HG03097 (cell line): ENCODE results near the gene BPIFB6.

Experiments
- ATAC-seq: cut with Tn5 transposase; IDR thresholded peaks from one replicate; pipeline ENCODE4 v1.9.1; 2021; ENCODE audit not compliant: unreplicated experiment, low FRiP score

Gene BPIFB6

DNA sequence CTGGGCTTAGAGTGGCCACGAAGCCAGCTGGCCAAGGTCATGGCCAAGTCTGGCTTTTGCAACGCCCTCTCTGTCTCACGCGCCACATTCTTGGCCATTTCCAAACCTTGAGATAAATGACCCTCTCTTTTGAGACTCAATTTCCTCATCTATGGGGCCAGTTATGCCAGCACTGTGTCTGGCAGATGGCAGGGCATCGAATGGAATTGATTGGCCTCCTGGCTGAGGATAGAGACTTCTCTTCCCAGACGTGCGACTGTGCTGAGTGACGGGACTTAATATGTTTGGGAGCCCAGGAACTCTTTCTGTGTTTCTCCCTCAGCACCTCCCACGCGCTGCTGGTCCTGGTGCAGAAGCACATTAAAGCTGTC, 16.3 kb upstream of the BPIFB6 start:
- no peak for ATAC-seq

DNA sequence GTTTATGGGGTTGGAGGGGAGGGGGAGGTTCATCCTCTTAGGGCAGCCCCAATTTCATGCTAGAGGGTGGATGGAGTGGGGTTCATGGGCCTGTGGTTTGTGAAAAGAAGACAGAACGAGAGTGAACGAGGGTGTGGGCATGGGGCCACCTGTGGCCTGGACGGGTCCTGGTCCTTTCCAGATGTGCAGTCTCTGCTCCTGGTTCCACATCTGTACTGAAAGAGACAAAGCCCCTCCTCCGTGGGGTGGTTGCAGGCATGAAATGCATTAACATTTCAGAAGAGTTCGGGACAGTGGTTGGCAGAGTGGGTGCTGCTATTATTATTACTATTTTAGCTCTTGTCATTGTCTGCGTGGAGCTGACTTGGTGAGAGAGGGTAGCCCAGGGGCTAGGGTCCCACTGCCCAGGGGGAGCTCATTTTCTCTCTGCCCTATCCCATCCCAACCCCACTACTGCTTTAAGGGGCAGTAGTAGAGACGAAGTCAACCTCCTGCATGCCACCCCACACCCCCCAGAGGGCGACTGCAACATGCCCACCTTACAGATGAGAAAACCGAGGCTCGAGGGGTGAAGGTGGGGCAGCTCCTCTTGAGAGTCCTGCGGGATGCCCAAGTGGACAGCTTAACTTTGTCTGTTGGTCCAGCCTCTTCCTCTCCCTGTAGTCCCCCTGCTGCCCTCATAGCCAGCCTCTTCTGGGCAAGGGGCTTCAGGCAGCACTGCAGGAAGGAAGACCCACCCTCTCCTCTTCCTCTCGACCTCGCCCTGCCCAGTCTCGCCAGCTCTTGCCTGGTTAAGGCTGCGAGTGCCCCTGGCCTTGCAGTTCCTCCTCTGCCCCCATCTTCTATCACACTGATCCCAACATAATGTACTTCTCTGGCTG, 15.5 kb upstream of the BPIFB6 start:
- ATAC-seq, result no peak

DNA sequence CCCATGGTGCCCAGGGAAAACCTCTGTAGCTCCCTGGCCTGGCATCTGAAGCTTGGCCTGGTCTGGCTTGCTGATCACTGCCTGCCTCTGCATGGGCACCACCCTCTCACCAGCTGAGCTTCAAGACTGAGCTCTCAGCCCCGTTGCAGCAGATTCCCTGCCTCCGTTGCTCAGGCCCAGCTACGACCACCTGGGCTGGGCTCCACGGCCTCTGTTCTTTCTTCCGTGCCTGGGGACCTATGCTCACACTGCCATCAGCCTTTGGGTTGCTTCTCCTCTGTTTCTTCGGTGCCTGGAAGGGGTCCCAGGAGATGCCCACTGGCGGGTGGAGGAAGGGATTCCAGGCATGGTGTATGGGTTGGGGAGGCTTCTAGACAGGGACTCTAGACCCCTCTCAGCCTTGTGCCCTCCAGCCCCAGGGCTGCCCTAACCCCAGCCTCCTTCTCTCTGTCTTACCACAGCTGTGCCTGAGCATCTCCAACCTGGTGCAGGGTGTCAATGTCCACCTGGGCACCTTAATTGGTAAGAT, 14.8 kb upstream of the BPIFB6 start:
- no peak for ATAC-seq

DNA sequence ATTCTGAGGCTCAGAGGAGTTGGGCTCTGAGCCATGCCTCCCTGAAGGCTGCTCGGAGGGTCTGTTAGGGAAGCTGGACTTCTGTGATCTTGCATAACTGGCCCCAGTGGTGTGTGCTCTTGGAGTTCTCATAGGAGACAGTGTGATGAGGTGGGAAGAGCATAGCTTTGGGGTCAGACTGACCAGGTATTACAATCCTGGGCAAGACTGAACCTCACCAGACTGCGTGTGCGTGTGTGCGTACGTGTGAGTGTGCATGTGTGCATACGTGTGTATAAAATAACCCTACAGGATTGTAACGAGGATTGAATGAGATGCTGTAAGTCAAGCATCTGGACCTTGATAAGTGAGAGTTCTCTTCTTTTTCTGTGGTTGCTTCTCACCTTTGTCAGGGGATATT, 13.9 kb upstream of the BPIFB6 start:
- no peak for ATAC-seq

DNA sequence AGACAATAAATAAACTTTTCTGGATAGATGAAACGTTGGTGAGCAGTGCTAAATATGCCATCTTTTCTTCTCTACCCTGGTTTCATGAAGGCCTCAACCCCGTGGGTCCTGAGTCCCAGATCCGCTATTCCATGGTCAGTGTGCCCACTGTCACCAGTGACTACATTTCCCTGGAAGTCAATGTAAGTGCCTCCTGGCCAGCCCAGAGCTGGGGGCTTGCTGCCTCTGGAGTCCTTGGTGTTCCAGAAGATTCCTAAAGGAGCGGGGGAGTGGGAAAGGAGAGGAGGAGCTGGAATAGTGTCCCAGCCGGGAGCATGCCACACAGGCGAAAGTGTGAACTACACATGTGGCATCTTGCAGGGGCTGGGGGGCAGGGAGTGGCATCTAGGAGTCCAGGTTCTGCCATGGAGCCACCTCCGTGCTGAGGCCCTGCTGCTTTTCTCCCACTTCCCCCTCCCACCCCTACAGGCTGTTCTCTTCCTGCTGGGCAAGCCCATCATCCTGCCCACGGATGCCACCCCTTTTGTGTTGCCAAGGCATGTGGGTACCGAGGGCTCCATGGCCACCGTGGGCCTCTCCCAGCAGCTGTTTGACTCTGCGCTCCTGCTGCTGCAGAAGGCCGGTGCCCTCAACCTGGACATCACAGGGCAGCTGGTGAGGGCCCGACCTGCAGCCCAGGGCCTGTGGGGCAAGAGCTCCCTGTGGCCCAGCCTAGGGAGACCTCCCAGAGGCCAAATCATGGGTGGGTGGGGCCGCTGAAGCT, 13.1 kb upstream of the BPIFB6 start:
- ATAC-seq, result no peak

DNA sequence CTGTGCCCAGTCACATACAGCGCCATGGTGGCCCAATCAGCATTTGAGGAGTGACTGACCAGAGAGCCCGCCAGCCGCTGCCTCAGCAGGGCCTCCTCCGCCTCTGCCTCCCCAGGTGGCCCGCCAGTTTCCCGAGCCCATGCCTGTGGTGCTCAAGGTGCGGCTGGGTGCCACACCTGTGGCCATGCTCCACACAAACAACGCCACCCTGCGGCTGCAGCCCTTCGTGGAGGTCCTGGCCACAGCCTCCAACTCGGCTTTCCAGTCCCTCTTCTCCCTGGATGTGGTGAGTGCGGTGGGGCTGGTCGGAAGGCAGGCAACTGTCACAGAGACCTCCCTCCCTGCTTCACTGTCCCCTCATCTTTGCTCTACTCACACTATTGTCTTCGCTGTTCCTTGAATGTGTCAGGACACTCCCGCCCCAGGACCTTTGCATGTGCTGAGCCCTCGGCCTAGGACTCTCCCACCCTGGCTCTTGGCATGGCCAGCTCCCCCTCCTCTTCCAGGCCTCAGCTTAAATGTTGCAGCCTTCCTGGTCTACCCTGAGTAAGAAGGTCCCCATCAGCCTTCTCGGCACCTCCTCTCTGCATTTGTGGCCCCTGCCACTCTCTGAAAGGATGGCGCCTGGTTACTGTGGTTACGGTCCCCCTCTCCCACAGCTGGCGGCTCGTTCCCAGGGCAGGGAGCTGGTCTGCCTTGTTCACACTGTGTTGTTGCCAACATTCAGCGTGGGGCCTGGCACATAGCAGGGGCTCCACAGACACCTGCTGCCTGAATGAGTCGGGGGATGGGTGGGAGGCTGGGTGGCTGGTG, 11.8 kb upstream of the BPIFB6 start:
- no peak for ATAC-seq

DNA sequence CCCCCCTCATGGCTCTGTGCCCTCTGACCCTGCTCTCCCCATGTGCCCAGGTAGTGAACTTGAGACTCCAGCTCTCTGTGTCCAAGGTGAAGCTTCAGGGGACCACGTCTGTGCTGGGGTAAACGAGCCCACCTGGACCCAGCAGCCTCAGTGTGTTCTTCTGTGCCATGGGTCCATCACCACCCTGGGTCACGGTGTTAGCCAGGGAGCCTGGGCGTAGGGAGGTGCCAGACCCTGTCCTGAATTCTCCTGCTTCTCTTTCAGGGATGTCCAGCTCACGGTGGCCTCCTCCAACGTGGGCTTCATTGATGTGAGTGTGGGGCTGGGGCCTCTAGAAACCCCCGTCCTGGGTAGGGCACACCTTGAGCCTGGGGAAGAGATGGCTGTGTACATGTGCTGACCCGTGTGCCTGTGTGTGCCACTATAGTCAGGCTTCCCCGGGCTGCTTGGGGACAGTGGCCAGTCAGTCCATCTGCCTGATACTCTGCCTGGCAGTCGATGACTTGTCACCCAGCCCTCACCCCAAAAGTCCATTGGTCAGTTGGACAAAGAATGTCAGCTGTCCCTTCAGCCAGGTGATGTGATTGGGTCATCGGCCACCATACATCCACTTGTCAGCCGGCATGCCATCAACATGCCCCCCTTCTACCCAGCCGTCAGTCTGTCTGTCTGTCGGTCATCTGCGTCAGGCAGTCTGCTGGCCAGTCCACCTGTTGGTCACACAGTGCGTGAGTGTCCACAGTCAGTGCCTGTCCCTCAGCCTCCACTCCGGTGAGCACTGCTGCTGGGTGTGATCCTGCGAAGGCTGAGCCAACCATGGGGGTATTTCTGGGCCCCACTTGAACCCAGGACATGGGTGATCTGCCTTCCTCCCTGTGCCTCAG, 10.9 kb upstream of the BPIFB6 start:
- no peak for ATAC-seq

DNA sequence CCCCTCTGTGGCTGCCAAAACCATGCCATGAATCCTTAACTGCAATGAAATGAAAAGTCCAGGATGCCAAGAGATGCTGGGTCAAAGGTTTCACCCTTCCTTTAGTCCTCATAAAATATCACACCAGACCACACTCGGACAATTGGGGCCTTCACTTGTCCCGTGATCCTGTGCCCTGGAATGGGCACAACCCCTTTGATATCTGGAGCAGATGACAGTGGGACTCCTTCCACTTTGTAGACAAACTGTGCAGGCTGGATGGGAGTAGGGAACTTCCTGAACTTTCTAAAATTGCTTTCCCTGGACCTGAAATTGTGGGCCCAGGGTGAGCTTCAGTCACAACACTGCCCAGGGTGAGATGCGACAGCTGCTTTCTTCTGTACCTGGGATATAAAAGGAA, 9.6 kb upstream of the BPIFB6 start:
- ATAC-seq, result no peak

DNA sequence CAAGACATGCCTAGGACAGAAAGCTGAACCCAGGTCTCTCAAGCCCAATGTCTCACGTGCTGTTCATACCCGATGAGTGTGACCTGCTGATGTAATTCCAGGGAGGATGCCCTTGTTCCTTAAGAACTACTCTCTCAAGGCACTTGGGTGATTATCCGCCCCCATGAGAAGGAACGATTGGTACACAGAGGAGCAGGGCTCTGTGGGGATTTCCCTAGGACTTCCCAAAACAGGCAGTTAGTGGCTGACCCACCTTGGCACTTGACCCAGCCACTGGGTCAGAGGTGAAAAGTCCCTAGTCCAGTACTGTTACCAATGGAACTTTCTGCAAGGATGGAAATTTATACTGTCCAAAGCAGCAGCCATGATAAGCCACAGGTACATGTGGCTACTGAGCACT, 9.2 kb upstream of the BPIFB6 start:
- no peak for ATAC-seq

DNA sequence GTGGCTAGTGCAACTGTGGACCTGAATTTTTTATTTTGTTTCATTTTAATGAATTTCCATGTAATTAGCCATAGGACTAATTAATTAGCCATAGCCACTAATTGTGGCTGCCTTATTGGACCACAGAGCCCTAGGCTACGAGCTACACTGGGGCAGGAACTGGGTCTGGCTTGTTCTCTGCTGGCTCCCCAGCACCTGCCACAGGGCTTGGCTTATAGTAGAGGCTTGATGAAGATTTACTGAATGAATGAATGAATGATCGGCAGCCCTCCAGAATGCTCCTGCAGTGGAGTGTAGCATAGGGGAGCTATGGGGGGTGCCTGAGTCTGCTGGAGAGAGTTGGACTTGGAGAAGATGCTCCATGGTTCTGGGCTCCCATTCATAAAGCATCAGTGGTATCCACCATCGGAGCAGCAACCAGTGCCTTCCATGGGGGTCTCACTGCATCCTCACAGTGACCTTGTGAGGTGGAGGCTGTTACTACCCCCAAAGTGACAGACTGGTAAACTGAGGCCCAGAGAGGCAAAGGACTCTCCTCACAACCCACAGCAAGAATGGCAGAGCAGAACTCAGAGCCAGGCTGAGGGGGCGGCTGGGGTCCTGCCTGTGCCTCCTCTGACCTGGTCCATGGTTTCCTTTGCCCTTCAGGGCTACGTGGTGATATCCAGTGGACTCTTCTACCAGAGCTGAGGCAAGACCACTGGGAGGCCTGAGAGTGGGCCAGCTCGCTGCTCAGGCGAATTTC, 8.6 kb upstream of the BPIFB6 start:
- ATAC-seq, result no peak

DNA sequence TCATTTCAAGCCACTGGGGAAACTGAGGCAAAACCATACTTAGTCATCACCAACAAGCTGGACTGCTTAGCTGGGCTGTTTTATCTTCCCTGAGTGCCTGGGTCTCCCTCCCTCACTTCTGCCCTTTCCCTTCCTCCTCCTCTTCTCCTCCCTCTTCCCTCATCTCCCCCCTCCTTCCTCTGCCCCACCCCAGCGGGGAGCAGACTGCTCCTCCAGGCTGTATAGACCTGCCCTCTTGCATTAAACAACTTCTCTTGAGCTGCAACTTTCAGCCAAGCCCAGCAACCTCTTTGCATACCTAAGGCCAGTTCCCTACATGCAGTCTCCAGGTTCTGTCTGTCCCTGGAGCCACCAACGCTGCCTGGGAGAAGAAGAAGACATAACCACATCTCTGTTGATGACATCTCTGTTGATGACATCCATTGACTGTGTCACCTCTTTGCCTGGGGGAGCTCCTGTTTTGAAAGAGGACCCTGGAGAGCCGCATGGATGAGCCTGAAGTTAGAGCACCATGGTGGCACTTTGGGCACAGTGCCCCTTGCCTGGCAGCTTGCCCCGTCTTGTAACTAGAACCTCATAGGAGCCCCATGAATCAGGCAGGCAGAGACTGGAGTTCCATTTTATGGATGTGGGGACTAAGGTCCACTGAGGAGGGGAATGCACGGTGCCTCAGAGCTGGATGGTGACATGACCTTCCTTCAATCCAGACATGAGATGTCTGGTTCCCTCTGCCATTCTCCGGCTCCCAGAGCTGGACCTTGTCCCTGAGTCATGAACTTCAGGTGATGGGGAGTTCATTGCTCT, 7.8 kb upstream of the BPIFB6 start:
- no peak for ATAC-seq

DNA sequence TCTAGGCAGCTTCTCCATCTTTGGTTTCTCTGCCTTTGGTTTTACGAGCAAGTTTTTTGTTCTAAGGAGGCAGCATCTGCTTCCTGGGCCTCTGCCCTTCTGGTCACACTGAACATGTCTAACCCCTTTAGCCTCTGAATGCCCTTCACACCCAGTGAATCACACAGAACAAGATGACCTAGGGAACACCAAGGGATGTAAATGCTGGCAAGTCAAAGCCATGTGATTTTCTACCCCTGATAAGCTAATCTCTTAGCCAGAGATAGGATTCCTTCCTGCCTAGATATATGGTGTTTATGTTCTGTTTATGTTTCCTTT, 7.2 kb upstream of the BPIFB6 start:
- ATAC-seq, result no peak

DNA sequence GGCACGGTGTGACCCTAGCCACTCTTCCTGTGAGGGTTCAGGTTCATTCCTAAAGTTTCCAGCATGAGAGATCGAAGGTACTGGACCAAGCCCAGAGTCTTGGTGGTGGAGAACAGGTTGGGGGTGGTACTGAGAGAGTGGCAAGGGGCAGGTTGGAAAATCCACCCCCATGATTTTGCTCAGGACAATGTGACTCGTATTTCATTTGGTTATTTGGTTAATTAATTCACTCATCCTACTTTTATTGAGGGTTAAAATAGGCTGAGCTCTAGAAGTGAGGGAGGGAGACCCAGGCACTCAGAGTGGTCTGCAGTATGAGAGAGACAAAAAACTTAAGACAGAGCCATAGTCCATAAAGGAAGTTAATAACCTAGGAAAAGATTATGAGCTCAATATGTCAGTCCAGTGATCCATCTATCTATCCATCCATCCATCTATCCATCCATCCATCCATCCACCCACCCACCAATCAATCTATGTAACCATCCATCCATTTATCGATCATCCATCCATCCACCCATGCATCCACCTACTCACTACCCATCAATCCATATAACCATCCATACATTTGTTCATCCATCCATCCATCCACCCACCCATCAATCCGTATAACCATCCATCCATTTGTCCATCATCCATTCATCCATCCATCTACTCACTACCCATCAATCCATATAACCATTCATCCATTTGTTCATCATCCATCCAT, 6.7 kb upstream of the BPIFB6 start:
- ATAC-seq, result no peak

DNA sequence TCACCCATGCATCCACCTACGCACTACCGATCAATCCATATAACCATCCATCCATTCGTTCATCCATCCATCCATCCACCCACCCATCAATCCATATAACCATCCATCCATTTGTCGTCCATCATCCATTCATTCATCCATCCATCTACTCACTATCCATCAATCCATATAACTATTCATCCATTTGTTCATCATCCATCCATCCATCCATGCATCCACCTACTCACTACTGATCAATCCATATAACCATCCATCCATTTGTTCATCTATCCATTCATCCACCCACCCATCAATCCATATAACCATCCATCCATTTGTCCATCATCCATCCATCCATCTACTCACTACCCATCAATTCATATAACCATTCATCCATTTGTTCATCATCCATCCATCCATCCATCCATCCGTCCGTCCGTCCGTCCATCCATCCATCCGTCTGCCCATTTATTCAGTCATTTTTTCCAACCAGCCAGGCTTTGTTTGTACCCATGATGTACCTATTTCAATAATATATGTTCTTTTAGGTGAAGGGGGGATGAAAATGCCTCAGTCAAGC, 6.1 kb upstream of the BPIFB6 start:
- ATAC-seq, result no peak

DNA sequence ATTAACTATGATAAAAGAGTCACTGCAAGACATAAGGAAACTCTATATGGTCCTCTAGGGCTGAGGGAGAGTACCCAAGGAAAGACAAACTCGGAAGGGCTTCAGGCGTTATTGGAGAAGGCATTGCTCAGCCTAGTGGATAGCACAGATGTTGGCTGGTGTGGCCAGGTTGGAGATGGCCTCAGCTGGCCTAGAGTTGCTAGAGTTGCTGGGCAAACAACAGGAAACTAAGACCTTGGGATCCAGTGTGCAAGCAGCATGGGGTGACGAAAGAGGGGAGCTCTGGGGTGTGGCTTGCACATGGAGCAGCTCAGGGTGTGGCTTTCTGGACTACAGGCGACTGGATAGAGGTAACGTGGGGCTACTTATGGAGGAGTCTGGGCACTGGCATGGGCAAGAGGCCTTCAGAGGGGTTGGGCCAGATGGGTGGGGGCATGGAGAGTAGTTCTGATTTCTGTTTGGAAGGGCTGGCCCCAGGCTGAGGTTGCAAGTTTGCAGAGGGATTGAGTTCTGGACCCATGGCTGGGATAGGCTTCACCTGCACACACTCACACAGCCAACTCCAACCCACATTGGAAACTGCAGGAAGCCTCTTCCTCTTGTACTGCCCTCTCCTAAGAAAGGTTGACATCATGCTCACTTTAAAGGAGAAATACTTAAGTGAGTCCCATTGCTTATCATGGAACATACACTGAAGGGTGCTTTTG, 5.2 kb upstream of the BPIFB6 start:
- ATAC-seq, result no peak

DNA sequence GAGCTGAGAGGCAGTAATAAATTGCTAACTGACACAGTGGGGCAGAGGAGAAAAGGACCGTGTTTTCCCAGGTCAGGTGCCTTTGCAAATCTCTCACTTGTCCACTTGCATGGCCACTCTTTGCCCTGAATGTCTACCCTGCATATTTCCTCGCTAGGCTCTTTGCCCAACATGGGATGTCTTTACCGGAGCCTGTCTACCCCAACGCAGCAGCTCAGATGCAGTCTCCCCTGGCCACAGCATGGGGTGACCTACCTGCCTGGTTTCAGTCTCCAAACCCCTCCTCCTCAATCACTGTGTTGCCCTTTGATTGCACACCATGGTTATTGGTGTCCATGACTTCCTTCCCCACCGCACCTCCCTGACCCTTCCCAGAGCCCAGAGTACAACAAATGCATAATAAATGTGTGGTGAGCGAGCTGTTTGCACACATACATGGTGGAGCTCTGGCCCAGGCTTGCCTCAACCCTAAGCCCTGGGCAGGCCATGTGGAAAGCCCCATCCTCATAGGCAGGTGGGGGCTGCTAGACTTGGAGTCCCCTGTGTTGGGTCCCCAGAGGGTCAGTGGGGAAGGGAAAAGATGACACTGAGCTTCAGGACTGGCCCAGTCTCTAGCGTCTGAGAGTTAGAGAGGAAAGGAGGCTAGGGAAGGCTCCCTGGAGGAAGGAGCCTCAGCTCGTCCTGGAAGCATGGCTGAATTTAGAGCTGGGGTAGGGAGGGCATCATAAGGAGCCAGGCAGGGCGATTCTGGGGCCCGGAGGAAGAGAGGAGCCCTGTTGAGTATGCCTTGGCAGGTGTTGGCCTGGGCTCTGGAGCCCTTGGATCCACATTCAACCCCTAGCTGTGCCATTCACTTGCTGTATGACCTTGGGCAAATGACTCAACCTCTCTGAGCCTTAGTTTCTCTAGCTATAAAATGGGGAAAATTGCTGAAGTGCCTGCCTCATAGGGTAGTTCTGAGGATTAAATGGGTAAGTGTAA, 4.4 kb upstream of the BPIFB6 start:
- ATAC-seq, result no peak
